Right lobe of liver (tissue), 6 donors: Measurements from ENCODE around the gene GK2. TPM values are rescaled to one million over a fixed set of nuclear protein-coding genes. Genes with fewer than 3 reads are reported as not detected.

ENCODE experiments used
- ATAC-seq, 4 donors: fragments of 200-7000 bp; cut with Tn5 transposase; one replicate each; pipeline ENCODE4 v1.9.1; 2020; ENCODE audit warnings: mild to moderate bottlenecking in 4 of 4, moderate library complexity in 4 of 4
- DNase-seq, 3 donors: peaks; one replicate each; pipeline ENCODE4 v3.0.0-alpha.2; 2020
- H3K27ac ChIP-seq, 3 donors: fragments of 200-600 bp; one replicate each; pipeline ENCODE4 v1.8.0; 2022
- H3K27me3 ChIP-seq, 2 donors: fragments of 200-600 bp; one replicate each; pipeline ENCODE4 v1.8.0; 2022
- H3K36me3 ChIP-seq, 4 donors: fragments of 200-600 bp; sonication (generic) in 1 of 4; one replicate each; pipeline versions ENCODE4 v1.5.1 to v1.8.0; 2017 to 2022; ENCODE audit warnings: control low read depth in 1 of 4
- H3K4me1 ChIP-seq, 4 donors: fragments of 200-600 bp; sonication (generic) in 1 of 4; one replicate each; pipeline versions ENCODE4 v1.5.1 to v1.8.0; 2017 to 2022; ENCODE audit warnings: control low read depth in 1 of 4
- H3K4me3 ChIP-seq, 3 donors: fragments of 200-600 bp; one replicate each; pipeline ENCODE4 v1.8.0; 2022
- H3K9me3 ChIP-seq, 4 donors: fragments of 200-600 bp; sonication (generic) in 1 of 4; one replicate each; pipeline versions ENCODE4 v1.5.1 to v1.8.0; 2017 to 2022; ENCODE audit warnings: control low read depth in 1 of 4
- POLR2A ChIP-seq: fragments of 450-650 bp; IDR thresholded peaks from one replicate; pipeline ENCODE4 v1.6.1; 2017; ENCODE audit warnings: antibody characterized with exemption, mild to moderate bottlenecking
- WGBS: methylation state at CpG from one replicate; pipeline ENCODE4 v1.1.6; 2018; ENCODE audit warnings: low coverage, low lambda C conversion rate; ENCODE audit not compliant: insufficient coverage; ENCODE audit errors: missing lambda C conversion rate; 5-methylcytosine and 5-hydroxymethylcytosine counted together
- intact Hi-C, 2 donors: fragments of 100-400 bp; cut with DNase I; formaldehyde crosslinking; loops; one replicate each; pipeline versions ENCODE4 v1.11.2 to v1.14.1; 2022
- total RNA-seq, 6 experiments: library from RNA; depleted of rRNA in 2 of 6; stranded (reverse); fragments of >200 nt in 2 of 6; fragmentation: NEBNext Ultra II Directional in 3 of 6; extraction: Animal tissue kit (Norgen Biotek cat#: 25700) in 3 of 6; gene quantifications; one replicate each; pipeline versions ENCODE4 v1.1.0 to v1.2.4, GENCODE V29; 2016 to 2023
- TF ChIP-seq, protein P1 (sequence below), 4 donors: fragments of 200-600 bp in 3 of 4; fragments of 450-650 bp in 1 of 4; IDR thresholded peaks; one replicate each; pipeline versions ENCODE4 v1.5.1 to v1.8.0; 2016 to 2022; ENCODE audit warnings: antibody characterized with exemption in 4 of 4, mild to moderate bottlenecking in 2 of 4
- donor health status: DM: no; HTN: yes; CAD: no.
- donor health status: DM: no; HTN: no; CAD: no.
- donor health status: DM: no; HTN: no; CAD: no.
- donor health status: DM: no; HTN: yes; CAD: no.
- donor health status: DM: no; HTN: yes; CAD: no.

Gene GK2
- total RNA-seq, 6 experiments from 2014 or later = not detected

DNA sequence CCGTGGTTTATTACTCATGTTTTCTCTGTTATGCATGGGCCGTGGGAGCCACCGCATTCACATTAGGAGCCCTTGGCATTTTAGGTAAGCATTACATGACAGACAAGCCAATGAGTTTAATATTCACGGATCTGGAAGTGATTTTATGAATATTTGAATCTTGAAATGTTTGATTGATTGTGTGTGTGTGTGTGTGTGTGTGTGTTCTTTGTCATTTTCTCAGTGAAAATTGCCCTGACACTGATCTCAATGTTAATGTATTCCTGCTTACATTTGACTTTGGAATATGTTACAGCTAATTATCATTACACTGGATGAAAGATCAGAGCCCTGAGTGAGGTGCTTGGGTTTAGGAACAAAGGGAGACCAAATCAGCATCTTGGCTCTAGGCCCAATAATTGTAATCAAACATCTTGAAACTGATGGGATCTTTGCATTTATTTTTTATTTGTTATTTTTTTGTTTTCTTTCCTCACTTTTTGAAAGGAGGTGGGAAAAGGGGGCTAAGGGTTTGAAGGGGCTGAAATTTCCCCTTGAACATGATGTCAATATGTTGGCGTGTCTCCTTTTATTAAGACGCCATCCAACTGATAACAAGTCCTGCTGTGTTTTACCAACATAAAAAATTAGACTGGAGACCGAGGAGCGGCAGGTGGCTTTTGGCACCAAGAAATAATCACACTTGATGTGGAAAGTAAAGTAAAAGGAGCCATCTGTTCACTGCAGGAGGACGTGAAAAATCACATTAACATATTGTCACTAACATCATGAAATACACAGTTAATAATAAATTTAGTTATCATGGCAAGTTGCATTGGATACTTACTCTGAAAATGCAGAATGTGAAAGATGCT is 5.2 kb upstream of the GK2 start:
- no peak for TF ChIP-seq POLR2A
- TF ChIP-seq, protein P1, sequence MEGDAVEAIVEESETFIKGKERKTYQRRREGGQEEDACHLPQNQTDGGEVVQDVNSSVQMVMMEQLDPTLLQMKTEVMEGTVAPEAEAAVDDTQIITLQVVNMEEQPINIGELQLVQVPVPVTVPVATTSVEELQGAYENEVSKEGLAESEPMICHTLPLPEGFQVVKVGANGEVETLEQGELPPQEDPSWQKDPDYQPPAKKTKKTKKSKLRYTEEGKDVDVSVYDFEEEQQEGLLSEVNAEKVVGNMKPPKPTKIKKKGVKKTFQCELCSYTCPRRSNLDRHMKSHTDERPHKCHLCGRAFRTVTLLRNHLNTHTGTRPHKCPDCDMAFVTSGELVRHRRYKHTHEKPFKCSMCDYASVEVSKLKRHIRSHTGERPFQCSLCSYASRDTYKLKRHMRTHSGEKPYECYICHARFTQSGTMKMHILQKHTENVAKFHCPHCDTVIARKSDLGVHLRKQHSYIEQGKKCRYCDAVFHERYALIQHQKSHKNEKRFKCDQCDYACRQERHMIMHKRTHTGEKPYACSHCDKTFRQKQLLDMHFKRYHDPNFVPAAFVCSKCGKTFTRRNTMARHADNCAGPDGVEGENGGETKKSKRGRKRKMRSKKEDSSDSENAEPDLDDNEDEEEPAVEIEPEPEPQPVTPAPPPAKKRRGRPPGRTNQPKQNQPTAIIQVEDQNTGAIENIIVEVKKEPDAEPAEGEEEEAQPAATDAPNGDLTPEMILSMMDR (IDR thresholded peaks at IDR 0.05) = no peak
- H3K27me3 ChIP-seq = no peaks in the 10 kb centered on the region
- no peaks in the 10 kb centered on the region for H3K9me3 ChIP-seq
- ATAC-seq = no peak
- no peaks in the 10 kb centered on the region for H3K4me1 ChIP-seq
- 37% methylated on average over 8 of the region's 9 CpGs for WGBS
- intact Hi-C loops = no loop called here
- H3K4me3 ChIP-seq = no peak overlapping the region
- H3K27ac ChIP-seq = no peak overlapping the region
- H3K36me3 ChIP-seq = no peaks in the 10 kb centered on the region
- no peak for DNase-seq

DNA sequence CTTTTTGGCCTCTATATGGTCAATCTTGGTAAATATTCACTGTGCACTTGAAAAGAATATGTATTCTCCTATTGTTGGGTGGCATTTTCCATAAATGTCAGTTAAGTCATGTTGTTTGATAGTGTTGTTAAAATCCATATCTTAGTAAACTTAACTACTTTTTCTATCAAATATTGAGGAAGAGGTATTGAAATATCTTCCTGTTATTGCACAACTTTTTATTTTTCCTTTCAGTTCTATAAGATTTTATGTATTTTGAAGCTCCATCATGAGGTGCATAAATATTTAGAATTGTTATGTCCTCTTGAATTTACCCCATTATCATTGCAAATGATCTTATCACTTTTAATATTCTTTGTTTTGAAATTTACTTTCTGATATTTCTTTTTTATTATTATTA is 3.4 kb downstream of the GK2 start:
- Histone ChIP-seq H3K9me3 (no peaks in the 10 kb centered on the region), H3K27me3 (no peaks in the 10 kb centered on the region), H3K27ac (no peak overlapping the region), H3K36me3 (no peaks in the 10 kb centered on the region), H3K4me3 (no peak overlapping the region), H3K4me1 (no peaks in the 10 kb centered on the region)
- no peak for ATAC-seq
- TF ChIP-seq, protein P1 (IDR thresholded peaks at IDR 0.05) = no peak
- TF ChIP-seq POLR2A = no peak
- DNase-seq = no peak
- intact Hi-C loops = no loop called here

DNA sequence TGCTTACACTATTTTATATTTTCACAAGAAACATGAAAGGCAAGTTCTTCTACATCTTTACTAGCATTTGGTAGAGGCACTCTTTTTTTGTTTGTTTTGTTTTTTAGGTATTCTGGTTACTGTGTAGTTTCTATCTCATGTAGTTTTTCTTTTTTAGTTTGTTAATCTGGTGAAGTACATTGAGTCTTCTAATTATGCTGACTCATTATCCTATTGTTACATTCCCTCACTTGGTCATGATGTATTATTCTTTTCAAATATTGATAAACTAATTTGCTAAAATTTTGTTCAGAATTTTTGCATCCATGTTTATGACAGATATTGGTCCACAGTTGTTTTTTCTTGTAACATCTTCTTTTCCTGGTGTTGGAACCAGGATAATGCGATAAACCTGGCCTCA is 4.7 kb downstream of the GK2 start:
- Histone ChIP-seq H3K36me3 (no peaks in the 10 kb centered on the region), H3K27ac (no peak overlapping the region), H3K4me3 (no peak overlapping the region), H3K9me3 (no peaks in the 10 kb centered on the region), H3K27me3 (no peaks in the 10 kb centered on the region), H3K4me1 (no peaks in the 10 kb centered on the region)
- DNase-seq = no peak
- intact Hi-C loops = no loop called here
- TF ChIP-seq, protein P1 (IDR thresholded peaks at IDR 0.05) = no peak
- no peak for TF ChIP-seq POLR2A
- WGBS = 93% methylated on average over 1 of the region's 1 CpG
- ATAC-seq = no peak

DNA sequence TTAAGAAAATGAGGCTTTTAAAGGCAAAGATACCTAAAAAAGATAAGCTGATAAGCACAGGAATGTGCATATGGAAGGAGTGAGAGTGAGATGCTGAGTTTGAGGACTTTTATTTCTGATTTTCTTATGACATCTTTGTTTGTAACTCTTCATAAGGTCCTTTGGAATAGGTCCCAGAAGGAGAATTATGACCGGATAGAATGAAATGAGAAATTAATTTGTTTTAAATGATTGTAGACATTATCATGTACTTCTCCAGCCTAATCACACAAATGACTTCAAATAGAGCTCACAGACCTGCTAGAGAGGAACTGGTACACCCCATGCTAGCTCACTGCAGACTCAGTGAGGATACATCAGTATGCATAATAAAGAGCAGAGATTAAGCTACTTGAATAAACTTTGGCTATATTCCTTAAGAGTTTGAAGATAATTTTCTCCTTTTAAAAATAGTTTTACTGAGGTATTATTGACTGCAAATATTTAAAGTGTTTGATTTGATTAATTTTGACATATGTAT is 5.6 kb downstream of the GK2 start:
- Histone ChIP-seq H3K27me3 (no peaks in the 10 kb centered on the region), H3K4me1 (no peaks in the 10 kb centered on the region), H3K36me3 (no peaks in the 10 kb centered on the region), H3K27ac (no peak overlapping the region), H3K4me3 (no peak overlapping the region), H3K9me3 (no peaks in the 10 kb centered on the region)
- no peak for TF ChIP-seq POLR2A
- TF ChIP-seq, protein P1 (IDR thresholded peaks at IDR 0.05) = no peak
- ATAC-seq (no peak), DNase-seq (no peak)
- intact Hi-C loops = no loop called here
- 46% methylated on average over 1 of the region's 1 CpG for WGBS
